Caki2 (cell line): ENCODE measurements around the gene GPAT3. TPM values are rescaled to one million over a fixed set of nuclear protein-coding genes. Genes with fewer than 3 reads are reported as not detected.
"Not testable (repeated sequence)": the region's sequence is repeated elsewhere in the genome, so short reads cannot be mapped to it uniquely, and the experiment has no call there.

ENCODE experiments used
- DNase-seq: peaks from one replicate; pipeline ENCODE4 v3.0.0-alpha.2; 2015; ENCODE audit warnings: low read depth
- in situ Hi-C: cut with HindIII; loops from 2 replicates; pipeline ENCODE4 v1.10.0; 2016; ENCODE audit warnings: low sequenced_read_pairs, low pct_unique_long_range_greater_than_20kb, mixed read lengths
- total RNA-seq: library from RNA; depleted of rRNA; stranded (reverse); fragments of >200 nt; shearing (Covaris generic); gene quantifications from 2 replicates; pipeline ENCODE4 v1.2.3, GENCODE V29; 2014; ENCODE audit warnings: low replicate concordance; rRNA removed

GPAT3 gene
- 12.5 and 13.4 TPM in 2 replicates for total RNA-seq

DNA sequence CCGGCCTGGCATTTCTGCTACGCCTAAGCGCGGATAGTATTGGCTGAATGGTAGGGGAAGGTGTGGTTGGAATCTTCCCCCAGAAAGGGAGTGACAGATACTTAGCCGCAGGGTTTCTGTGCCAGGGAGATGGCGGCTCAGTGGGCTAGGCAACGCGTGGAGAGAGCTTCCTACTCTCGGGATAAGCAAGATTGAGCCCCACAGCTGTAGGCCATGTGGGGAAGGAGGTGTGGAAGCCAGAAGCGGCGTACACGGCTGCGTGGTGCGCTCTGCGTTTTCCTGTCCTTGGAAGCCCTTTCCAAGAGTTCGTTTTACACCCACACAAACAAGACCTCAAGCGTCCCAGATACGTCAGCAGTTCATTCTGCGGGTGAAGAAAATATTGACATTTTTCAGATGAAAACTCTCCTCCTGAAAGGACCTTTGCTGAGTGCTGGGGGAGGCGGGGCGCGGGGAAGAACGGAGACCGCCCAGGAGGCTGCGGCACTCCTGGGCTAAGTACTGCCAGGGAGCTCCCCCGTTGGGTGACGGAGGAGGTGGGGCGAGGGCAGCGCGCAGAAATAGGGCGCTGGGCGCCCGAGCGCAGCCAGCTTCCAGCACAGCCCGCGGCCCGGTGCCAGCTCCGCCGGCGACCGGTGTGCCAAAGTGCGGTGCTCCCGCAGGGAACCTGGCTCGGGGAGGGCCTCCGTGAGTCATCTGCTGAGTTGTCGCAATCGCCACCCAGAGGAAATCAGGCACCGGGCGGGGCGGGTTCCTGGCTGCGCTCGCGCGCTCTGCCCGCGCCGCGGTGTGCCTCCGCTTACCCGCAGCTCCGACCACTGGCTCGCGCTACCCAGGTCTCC, at the start of gene GPAT3:
Gene GPAT3, plus strand, starts transcription at position 589 of the 842 bp plus-strand sequence. CDS start 515 bp downstream, outside the sequence.
- peak; percentile 91 for DNase-seq
- in situ Hi-C loops = no loop called here

DNA sequence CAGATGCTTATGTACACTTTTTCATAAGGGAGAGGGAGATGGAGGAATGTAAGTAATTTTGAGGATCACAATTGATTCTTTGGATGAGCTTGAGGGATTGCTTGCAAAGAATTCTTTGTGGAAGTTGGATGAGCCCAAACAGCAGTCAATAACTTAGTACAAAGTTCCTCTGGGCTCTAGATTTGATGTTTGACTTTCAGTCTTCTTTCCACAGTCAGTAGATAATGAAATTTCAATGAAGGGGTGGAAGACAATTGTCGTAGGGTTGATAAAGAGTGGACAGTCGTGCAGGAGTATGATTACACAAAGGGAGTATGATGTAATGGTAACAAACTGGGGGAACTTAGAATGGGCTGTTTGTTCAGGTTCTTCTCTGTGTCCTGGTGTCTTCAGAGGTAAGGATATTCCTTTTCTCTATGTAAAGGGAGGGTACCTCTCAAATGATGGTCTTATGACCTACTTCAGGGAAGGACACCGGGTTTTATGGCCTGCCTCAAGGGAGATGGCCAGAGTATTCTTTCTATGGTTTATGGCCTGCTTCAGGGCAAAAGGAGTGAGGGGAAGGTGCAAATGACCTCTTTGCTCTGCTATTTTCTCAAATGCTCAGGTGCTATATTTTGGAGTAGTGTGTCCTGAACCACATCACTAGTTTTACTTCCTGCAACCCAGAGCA, 49.3 kb upstream of the GPAT3 start:
- in situ Hi-C loops = no loop called here
- DNase-seq = no peak

DNA sequence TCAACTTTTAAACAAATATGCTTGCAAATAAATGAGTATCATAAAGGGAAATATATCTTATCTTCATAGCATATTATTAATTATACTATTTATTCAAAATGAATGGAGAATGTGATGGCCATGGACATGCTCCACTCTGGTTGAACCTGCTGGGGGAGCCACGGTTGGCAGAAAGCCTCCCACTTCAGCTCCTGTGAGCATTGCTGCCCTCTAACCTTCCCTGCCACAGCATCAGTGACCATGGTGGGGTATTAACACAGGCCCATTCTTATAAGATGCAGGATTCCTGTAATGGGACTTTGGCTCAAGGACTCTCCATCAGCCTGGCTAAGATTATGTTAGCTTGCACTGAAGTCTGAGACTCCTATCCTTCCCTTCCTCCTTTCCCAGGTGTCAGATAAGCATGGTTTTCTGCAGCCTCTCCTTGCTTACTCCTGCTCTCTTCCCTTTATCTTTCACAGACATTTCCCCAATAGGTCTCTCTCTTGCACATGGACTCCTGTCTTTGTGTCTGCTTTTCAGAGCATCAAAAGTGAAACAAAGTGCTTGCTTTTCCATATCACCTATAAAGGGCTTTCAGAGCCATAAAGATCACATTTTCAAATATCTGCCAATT, 46.1 kb upstream of the GPAT3 start:
- no peak for DNase-seq
- in situ Hi-C loops = no loop called here

DNA sequence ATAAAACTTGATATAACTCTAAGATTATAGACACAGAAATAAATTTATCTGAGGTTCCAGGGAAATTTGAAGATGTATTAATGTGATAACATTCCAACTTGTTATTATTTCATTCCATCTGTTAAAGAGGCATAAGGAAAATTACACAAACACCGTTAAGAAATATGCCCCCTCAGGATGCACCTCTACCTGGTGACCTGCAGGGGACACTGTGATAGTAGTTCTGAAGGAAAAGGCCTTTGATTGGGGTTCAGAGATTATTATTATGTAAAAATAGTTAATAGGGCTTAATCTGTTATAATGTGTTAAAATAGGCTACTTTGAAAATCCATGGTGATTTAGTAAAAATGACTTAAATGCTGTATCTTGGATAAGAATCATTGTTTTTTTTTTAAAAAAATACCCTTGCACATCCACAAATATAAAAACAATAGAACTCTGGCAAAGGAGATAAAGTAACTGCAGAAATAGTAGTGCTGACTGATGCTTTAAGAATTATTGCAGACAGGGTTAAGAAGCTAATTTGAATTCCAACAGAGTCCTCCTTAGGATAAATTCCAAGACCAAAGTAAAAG, 44.9 kb upstream of the GPAT3 start:
- in situ Hi-C loops = no loop called here
- peak; percentile 19 for DNase-seq

DNA sequence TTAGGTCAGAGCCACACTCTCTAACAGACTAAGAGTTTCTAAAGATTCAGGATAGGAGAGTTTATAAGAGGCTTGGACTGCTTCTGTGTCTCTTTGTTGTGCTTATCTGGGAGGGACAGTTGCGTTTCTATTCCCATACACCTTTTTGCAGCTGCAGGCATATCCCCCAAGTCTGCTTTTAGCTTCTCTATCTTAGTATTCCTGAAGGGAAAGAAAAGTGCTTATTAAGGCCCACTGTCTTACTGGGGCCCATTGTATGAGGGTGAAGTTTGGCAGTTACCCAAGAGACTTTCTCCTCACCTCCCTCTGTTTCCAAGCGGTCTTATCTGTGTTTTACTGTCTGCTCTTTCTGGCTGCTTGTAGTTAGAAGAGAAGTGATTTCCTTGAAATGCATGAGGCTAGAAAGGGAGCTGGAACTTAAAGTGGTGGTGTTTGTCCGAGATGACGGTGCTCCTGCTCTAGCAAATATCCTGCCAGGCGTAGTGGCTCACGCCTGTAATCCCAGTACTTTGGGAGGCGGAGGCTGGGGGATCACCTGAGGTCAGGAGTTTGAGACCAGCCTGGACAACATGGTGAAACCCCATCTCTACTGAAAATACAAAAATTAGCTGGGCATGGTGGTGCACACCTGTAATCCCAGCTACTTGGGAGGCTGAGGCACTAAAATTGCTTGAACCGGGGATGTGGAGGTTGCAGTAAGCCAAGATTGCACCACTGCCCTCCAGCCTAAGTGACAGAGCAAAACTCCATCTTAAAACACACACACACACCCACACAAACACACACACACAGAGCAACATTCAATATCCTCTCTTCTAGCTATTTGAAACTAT, 39.6 kb upstream of the GPAT3 start:
- in situ Hi-C loops = not testable (repeated sequence)

DNA sequence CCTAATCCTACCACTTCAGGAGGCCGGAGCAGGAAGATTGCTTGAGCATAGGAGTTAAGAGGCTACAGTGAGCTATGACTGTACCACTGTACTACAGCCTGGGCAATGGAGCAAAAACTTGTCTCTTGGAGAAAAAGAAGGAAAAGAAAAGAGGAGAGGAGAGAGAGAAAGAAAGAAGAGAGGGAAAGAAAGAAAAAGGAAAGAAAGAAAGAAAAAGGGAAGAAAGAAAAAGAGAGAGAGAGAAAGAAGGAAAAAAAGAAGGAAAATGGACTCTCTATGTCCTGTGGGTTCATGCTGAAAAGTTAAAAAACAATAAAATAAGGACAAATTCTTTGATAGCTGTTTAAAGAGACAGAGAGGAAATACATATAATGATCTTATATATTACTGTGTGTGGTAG, 37.7 kb upstream of the GPAT3 start:
- in situ Hi-C loops = no loop called here
- DNase-seq = no peak

More for the DNA sequence above, 39.6 kb upstream of the GPAT3 start:
- DNase-seq = not testable (repeated sequence)

DNA sequence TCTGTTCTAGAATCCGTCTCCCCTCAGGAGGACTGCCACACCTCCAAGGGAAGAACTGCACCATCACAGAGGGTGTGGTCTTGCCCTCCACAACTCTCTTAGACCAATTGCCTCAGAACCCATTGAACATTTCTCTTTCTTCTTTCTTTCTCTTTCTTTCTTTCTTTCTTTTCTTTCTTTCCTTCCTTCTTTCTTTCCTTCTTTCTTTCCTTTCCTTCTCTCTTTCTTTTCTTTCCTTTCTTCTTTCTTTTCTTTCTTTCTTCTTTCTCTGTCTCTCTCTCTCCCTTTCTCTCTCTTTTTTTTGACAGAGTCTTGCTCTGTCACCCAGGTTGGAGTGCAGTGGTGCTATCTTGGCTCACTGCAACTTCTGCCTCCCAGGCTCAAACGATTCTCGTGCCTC, 34.2 kb upstream of the GPAT3 start:
- DNase-seq, in situ Hi-C loops: not testable (repeated sequence)

DNA sequence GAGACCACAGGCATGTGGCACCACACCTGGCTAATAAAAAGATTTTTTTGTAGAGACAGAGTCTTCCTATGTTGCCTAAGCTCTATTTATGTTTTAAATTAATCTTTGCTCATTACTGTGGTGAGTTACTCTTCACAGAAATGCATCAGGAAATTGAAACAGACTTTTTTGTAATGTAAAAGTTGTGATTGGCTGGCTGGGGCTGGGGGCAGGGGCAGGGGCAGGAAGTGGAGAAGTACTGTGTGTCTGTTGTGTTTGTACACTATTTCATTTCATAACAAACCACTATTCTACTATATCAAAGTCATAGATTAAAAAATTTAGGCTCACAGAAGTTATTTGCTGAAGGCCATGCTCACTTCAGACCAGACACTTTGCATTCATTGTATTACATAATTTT, 31.9 kb upstream of the GPAT3 start:
- DNase-seq = no peak
- in situ Hi-C loops = no loop called here

DNA sequence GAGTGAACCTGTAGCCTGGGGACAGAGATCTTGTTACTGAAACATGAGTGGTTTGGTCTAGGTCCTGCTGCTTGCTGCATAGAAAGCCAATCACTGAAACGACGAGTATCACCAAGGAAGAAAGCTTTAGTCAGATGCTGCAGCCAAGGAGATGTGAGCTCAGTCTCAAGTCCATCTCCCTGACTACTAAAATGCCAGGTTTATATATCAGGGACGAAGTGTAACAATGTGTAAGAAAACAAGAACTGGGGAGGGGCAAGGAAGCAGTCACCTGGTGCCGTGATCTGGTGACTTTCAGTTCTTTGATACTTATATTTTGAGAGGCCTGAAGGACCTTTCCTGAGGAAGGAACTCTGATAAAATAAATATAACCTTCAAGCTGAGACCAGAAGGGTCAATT, 31.4 kb upstream of the GPAT3 start:
- in situ Hi-C loops = no loop called here
- DNase-seq = no peak

DNA sequence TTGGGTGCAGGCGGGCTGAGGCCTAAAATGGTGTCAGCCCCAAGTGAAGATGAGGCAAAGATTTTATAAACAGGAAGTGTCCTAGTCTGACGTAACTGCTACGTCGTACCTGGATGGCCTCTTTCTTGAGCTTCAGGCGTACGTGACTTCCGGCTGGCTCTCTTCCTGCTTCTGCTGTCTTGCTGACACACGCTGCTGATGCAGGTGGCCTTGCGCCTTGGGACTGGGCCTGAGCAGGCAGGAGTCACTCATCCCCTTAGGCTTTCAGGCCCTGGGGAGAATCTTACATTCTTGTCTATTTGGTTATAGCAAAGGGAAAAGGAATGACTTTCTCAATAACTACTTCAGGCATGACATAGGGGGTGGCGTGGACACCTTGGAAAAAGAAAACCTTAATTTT, 30.9 kb upstream of the GPAT3 start:
- in situ Hi-C loops = no loop called here
- DNase-seq = no peak

DNA sequence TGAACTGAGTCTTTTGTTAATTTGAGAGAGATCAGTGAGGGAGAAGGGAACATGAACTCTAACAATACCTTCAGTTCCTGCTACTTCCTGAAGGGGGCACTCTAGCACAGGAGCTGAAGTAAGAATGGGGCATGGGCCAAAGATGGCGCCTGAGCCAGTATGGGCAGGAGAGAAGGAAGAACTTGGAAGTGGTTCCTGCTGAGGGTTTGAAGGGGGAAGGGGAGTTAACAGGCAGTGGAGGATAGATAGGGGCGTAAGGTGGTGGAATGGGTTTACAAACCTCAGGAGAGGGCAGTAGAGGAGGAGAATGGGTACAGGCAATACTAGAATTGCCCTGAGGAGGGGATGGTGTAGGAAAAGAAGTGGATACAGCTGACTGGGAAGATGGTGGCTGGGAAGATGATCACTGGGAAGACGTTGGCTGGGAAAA, 26.7 kb upstream of the GPAT3 start:
- in situ Hi-C loops = not testable (repeated sequence)

DNA sequence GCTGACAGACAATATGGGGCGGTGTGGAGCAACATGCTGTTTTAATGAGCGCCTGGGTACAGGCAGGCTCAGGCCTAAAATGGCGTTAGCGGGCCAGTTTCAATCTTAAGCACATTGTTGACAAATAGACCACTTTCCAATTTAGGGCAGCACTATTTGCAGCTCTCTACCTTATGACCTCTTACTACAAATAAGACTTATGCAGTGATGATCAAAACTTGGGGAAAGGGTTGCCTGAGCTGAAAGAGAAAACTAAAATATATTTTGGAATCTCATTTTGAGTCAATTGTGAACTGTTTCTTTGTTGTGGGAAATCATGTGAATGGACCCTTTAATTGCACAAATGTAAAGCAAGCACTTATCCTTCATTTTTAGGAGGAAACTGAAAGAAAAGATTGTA, 25.5 kb upstream of the GPAT3 start:
- in situ Hi-C loops = no loop called here
- no peak for DNase-seq

More for the DNA sequence above, 26.7 kb upstream of the GPAT3 start:
- peak; percentile 30 for DNase-seq

DNA sequence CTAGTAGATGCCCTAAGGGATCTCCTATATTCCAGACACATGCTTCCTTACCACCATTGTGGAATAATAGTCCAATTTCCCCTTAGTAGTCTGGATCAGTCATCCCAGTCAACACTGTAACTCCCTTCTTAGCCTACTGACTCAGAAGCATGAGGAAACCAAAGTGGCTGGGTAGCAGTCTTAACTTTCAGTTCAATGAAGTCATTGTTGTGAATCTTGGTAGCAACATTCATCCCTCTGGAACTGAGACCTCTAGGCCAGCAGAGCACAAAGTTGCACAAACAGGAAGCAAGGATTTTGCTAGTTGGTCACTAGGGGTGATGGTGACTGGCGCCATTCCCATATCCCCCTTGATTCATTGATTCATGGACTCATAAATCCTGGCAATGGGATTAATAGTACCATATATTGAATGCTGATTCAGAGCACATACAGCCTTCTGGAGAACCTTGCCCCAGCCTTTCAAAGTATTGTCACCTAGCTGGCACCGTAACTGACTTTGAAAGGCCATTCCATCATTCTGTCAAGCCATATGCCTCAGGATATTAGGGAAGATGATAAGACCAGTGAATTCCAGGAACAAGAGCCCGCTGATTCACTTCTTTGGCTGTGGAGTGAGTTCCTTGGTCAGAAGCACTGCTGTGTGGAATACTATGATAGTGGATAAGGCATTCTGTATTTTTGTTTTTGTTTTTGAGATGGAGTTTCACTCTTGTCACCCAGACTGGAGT, 19.7 kb upstream of the GPAT3 start:
- in situ Hi-C loops = no loop called here
- DNase-seq = no peak

DNA sequence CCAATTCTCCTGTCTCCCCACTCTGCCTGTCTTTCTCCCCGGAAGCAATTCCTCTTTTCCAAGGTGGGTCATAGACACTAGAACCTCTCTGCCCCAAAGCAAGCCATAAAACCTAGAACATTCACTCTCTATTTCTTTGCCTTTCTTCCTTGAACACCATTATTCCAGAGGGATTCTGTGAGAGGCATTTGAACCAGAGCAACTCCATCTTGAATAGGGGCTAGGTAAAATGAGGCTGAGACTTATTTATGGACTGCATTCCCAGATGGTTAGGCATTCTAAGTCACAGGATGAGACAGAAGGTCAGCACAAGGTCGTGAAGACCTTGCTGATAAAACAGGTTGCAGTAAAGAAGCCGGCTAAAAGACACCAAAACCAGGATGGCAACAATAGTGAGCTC, 13.7 kb upstream of the GPAT3 start:
- in situ Hi-C loops = no loop called here
- DNase-seq = no peak

DNA sequence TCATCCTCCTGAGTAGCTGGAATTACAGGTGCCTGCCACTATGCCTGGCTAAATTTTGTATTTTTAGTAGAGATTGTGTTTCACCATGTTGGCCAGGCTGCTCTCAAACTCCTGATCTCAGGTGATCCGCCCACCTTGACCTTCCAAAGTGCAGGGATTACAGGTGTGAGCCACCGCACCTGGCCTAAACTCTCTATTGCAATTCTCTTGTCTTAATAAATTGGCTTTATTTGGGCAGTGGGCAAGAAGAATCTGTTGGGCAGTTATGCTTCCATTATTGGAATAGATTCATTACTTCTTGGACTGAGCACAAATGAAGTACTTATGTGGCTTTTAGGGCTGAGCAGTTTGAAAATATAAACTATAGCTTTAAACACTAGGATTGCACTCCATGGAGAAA, 8.2 kb upstream of the GPAT3 start:
- in situ Hi-C loops = no loop called here
- DNase-seq = no peak

DNA sequence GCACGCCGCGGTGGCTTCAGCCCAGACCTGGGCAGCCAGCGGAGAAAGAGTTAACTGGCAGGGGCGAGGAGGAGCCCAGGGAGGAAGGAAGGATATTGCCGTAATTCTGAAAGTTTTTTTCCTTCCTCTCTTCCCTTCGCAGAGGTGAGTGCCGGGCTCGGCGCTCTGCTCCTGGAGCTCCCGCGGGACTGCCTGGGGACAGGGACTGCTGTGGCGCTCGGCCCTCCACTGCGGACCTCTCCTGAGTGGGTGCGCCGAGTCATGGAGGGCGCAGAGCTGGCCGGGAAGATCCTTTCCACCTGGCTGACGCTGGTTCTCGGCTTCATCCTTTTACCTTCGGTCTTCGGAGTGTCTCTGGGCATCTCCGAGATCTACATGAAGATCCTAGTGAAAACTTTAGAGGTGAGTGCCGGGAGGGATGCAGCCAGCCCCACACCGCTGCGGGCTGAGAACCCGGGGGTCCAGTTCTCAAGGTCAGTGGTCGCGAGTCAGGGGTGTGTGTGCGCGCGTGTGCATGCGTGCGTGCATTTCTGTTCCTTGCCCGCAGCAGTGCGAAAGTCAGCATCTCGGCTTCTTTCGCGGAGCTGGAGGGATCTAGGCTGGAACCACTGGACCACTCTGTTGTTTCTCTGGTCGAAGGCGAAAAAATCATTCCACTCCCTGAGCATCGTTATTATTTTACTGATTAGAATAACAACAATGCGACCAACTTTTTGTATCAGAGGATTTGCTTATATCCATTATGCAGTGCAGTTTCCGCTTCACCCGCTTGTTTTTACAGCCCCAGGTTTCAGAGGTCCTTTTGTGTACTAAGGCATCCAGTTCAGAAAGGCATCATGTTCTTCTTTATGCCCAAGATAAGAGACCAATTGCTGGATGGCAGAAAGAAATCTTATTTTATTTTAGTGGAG, 709 bp downstream of the GPAT3 start:
- DNase-seq = no peak
- in situ Hi-C loops = no loop called here
